Vagina (tissue), 2 donors: Measurements from ENCODE around the gene NSUN7. TPM values are rescaled to one million over a fixed set of nuclear protein-coding genes. Genes with fewer than 3 reads are reported as not detected.

Source experiments
- DNase-seq, 2 donors: peaks; one replicate each; pipeline ENCODE4 v3.0.0-alpha.2; 2017; ENCODE audit errors: extremely low spot score in 2 of 2
- H3K27ac ChIP-seq: fragments of 200-600 bp; sonication (generic); one replicate; pipeline ENCODE4 v1.5.1; 2019
- H3K27me3 ChIP-seq: fragments of 200-600 bp; sonication (generic); one replicate; pipeline ENCODE4 v1.5.1; 2019
- H3K36me3 ChIP-seq, 2 donors: fragments of 200-600 bp; sonication (generic); one replicate each; pipeline ENCODE4 v1.5.1; 2017 to 2019
- H3K4me1 ChIP-seq: fragments of 200-600 bp; sonication (generic); one replicate; pipeline ENCODE4 v1.5.1; 2019
- H3K4me3 ChIP-seq, 2 donors: fragments of 200-600 bp; sonication (generic); 1 replicate in 1 of 2; 2 replicates in 1 of 2; pipeline ENCODE4 v1.5.1; 2016 to 2019
- H3K9me3 ChIP-seq: fragments of 200-600 bp; sonication (generic); one replicate; pipeline ENCODE4 v1.5.1; 2019
- CTCF ChIP-seq, 3 experiments: fragments of 450-650 bp in 2 of 3; fragments of 200-600 bp in 1 of 3; sonication (generic) in 1 of 3; IDR thresholded peaks; one replicate each; pipeline ENCODE4 v1.5.1; 2017 to 2019; ENCODE audit warnings: antibody characterized with exemption in 3 of 3, mild to moderate bottlenecking in 2 of 3, moderate library complexity in 2 of 3
- POLR2A ChIP-seq, 2 donors: fragments of 450-650 bp; IDR thresholded peaks; one replicate each; pipeline ENCODE4 v1.6.1; 2017; ENCODE audit warnings: antibody characterized with exemption in 2 of 2, mild to moderate bottlenecking in 2 of 2, moderate library complexity in 2 of 2
- POLR2AphosphoS5 ChIP-seq, 2 donors: sonication (generic); formaldehyde crosslinking; IDR thresholded peaks; one replicate each; pipeline ENCODE4 v1.9.0; 2017; ENCODE audit warnings: antibody characterized with exemption in 2 of 2, mild to moderate bottlenecking in 2 of 2, low read depth in 1 of 2; ENCODE audit not compliant: insufficient read depth in 1 of 2
- intact Hi-C: fragments of 100-400 bp; cut with DNase I; formaldehyde crosslinking; loops from one replicate; pipeline ENCODE4 v1.15.1; 2023
- total RNA-seq: library from RNA; depleted of rRNA; stranded (reverse); fragments of >200 nt; gene quantifications from one replicate; pipeline ENCODE4 v1.2.3, GENCODE V29; 2016

The NSUN7 gene
- total RNA-seq, 1 donor from 2014 or later: 5.6 TPM

DNA sequence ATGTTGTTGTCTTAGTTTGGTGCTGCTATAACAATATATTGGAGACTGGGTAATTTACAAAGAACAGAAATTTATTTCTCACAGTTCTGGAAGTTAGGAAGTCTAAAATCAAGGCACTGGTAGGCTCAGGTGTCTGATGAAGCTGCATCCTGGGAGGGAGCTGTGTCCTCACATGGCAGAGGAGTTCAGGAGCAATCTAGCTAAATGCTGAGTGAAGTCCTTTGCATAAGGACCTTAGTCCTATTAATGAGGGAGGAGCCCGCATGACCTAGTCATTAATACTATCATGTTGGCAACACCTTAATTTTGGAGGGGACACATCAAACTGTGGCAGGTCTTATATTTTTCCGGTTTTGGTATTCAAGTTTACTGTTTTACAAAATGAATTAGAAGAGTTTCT lies 36.0 kb upstream of the NSUN7 start:
- H3K27ac ChIP-seq: no peak overlapping the region
- no peak for DNase-seq
- TF ChIP-seq POLR2A (IDR thresholded peaks at IDR 0.05): no peak
- no peak for TF ChIP-seq POLR2AphosphoS5 (IDR thresholded peaks at IDR 0.05; ENCODE audit: insufficient read depth in 1 of 2, low read depth in 1 of 2)
- no peak for TF ChIP-seq CTCF (IDR thresholded peaks at IDR 0.05)
- no peaks in the 10 kb centered on the region for H3K9me3 ChIP-seq
- H3K4me3 ChIP-seq: no peak overlapping the region
- intact Hi-C loops: no loop called here
- no peaks in the 10 kb centered on the region for H3K4me1 ChIP-seq
- H3K27me3 ChIP-seq: no peaks in the 10 kb centered on the region
- no peaks in the 10 kb centered on the region for H3K36me3 ChIP-seq

DNA sequence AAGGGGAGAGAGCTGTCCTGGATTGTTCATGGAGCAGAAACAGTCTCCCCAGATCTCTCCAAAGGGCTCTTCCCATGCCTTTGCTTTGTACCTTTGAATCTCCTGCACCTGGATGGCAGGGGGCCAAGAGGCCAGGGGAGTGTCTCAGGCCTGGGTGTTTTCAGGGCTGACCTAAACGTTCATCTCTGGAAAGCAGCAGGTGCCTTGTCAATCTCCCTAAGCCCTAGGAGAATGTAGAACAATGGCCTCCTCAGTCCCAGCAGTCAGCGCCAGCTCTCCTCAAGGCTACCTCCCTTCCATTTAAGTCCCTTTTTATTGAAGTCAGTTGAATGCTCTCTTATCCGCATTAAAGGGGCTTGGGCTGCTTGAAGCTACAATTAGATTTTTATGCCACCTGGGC lies 31.2 kb upstream of the NSUN7 start:
- Histone ChIP-seq H3K27ac (no peak overlapping the region), H3K4me3 (no peak overlapping the region), H3K27me3 (no peaks in the 10 kb centered on the region), H3K9me3 (no peaks in the 10 kb centered on the region), H3K4me1 (no peaks in the 10 kb centered on the region), H3K36me3 (no peaks in the 10 kb centered on the region)
- no peak for DNase-seq
- intact Hi-C loops: no loop called here
- no peak for TF ChIP-seq CTCF (IDR thresholded peaks at IDR 0.05)
- no peak for TF ChIP-seq POLR2AphosphoS5 (IDR thresholded peaks at IDR 0.05; ENCODE audit: insufficient read depth in 1 of 2, low read depth in 1 of 2)
- TF ChIP-seq POLR2A (IDR thresholded peaks at IDR 0.05): no peak

GRCh38 chr4:40719008-40719623 lies 30.6 kb upstream of the NSUN7 start:
- Histone ChIP-seq H3K4me1 (no peaks in the 10 kb centered on the region), H3K36me3 (no peaks in the 10 kb centered on the region), H3K27me3 (no peaks in the 10 kb centered on the region), H3K9me3 (no peaks in the 10 kb centered on the region), H3K4me3 (no peak overlapping the region), H3K27ac (no peak overlapping the region)
- no peak for TF ChIP-seq POLR2AphosphoS5 (IDR thresholded peaks at IDR 0.05; ENCODE audit: insufficient read depth in 1 of 2, low read depth in 1 of 2)
- TF ChIP-seq POLR2A (IDR thresholded peaks at IDR 0.05): no peak
- no peak for TF ChIP-seq CTCF (IDR thresholded peaks at IDR 0.05)
- intact Hi-C loops: no loop called here
- DNase-seq: no peak

DNA sequence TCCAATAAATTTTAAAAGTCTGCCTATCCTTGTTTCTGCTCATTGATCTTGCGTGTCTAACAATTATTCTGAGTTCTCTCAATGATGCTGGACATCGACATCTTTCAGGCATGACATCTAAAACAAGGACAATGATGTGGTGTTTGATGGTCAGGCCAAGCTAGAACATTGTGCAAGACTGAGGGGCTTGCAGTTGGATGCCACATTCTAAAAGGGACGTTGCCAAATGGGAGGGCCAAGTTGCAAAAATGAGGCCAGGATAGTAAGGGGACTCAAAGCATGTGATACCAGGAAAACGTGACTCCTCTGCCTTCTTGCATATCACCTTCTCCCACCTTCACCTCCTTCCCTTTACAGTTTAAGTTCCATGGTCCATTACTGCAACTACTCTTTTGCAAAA lies 29.4 kb upstream of the NSUN7 start:
- H3K4me1 ChIP-seq: no peaks in the 10 kb centered on the region
- H3K4me3 ChIP-seq: no peak overlapping the region
- no peaks in the 10 kb centered on the region for H3K9me3 ChIP-seq
- intact Hi-C loops: no loop called here
- DNase-seq: no peak
- no peak overlapping the region for H3K27ac ChIP-seq
- no peaks in the 10 kb centered on the region for H3K36me3 ChIP-seq
- no peak for TF ChIP-seq CTCF (IDR thresholded peaks at IDR 0.05)
- no peak for TF ChIP-seq POLR2AphosphoS5 (IDR thresholded peaks at IDR 0.05; ENCODE audit: insufficient read depth in 1 of 2, low read depth in 1 of 2)
- TF ChIP-seq POLR2A (IDR thresholded peaks at IDR 0.05): no peak
- no peaks in the 10 kb centered on the region for H3K27me3 ChIP-seq

- Histone ChIP-seq H3K4me1 (no peaks in the 10 kb centered on the region), H3K9me3 (no peaks in the 10 kb centered on the region), H3K36me3 (no peaks in the 10 kb centered on the region), H3K27ac (no peak overlapping the region), H3K4me3 (no peak overlapping the region), H3K27me3 (no peaks in the 10 kb centered on the region)
- no peak for TF ChIP-seq CTCF (IDR thresholded peaks at IDR 0.05)
- TF ChIP-seq POLR2AphosphoS5 (IDR thresholded peaks at IDR 0.05; ENCODE audit: insufficient read depth in 1 of 2, low read depth in 1 of 2): no peak
- no peak for TF ChIP-seq POLR2A (IDR thresholded peaks at IDR 0.05)
- intact Hi-C loops: no loop called here
- no peak for DNase-seq
Observed at GRCh38 chr4:40720916-40721315, 28.8 kb upstream of the NSUN7 start.
